Large intestine (tissue), 3 donors: ENCODE results near the gene ZNF429. TPM values are rescaled to one million over a fixed set of nuclear protein-coding genes. Genes with fewer than 3 reads are reported as not detected.
"Not testable (repeated sequence)": the region's sequence is repeated elsewhere in the genome, so short reads cannot be mapped to it uniquely, and the experiment has no call there.

Experiments used
- DNase-seq, 2 donors: peaks; one replicate each; pipeline versions ENCODE4 v3.0.0 to v3.0.0-alpha.2; 2013
- H3K27ac ChIP-seq: one replicate; pipeline ENCODE4 v1.5.1; 2013; ENCODE audit warnings: low read length
- H3K27me3 ChIP-seq: 2 replicates; pipeline ENCODE4 v1.6.1; 2013; ENCODE audit warnings: low read length; ENCODE audit not compliant: control insufficient read depth, insufficient read depth
- H3K36me3 ChIP-seq: 2 replicates; pipeline ENCODE4 v1.6.1; 2013; ENCODE audit warnings: low read length; ENCODE audit not compliant: control insufficient read depth, insufficient read depth
- H3K4me1 ChIP-seq: one replicate; pipeline ENCODE4 v1.6.1; 2013; ENCODE audit warnings: low read length; ENCODE audit not compliant: control insufficient read depth, insufficient read depth
- H3K4me3 ChIP-seq: one replicate; pipeline ENCODE4 v1.5.1; 2013; ENCODE audit warnings: low read length
- H3K9me3 ChIP-seq: one replicate; pipeline ENCODE4 v1.6.1; 2013; ENCODE audit warnings: mild to moderate bottlenecking, low read depth, low read length, moderate library complexity; ENCODE audit not compliant: control insufficient read depth
- WGBS: methylation state at CpG from one replicate; pipeline ENCODE4 v1.1.5; 2013; ENCODE audit warnings: low lambda C conversion rate; ENCODE audit not compliant: insufficient coverage; 5-methylcytosine and 5-hydroxymethylcytosine counted together
- polyA plus RNA-seq: library from polyadenylated mRNA; unstranded; fragments of 120-200 nt; gene quantifications from one replicate; pipeline ENCODE4 v1.2.1, GENCODE V29; 2013

ZNF429 gene
- polyA plus RNA-seq, 1 donor: 21.7 TPM

GRCh38 chr19:21587549-21587948, 82.1 kb downstream of the ZNF429 start:
- H3K4me1 ChIP-seq: peaks cover 5% of the 10 kb centered on the region
- WGBS: no CpG with 5 or more reads among the region's 5 CpGs
- H3K36me3 ChIP-seq: peaks cover 4% of the 10 kb centered on the region
- H3K27me3 ChIP-seq: no peaks in the 10 kb centered on the region
- peak in 1 of 2 donors; percentile 34 for DNase-seq
- H3K27ac ChIP-seq: no peak overlapping the region
- H3K9me3 ChIP-seq: no peaks in the 10 kb centered on the region
- H3K4me3 ChIP-seq: peak overlapping the region; percentile 79

- Histone ChIP-seq H3K36me3 (peaks cover 6% of the 10 kb centered on the region), H3K27ac (no peak overlapping the region), H3K27me3 (no peaks in the 10 kb centered on the region), H3K4me1 (peaks cover 5% of the 10 kb centered on the region), H3K9me3 (no peaks in the 10 kb centered on the region), H3K4me3 (no peak overlapping the region)
- no CpG with 5 or more reads among the region's 7 CpGs for WGBS
- DNase-seq: no peak
Measured at GRCh38 chr19:21588065-21588601, 82.7 kb downstream of the ZNF429 start.

GRCh38 chr19:21590867-21591266, 85.5 kb downstream of the ZNF429 start:
- peaks cover 5% of the 10 kb centered on the region for H3K4me1 ChIP-seq
- DNase-seq: no peak
- no peak overlapping the region for H3K4me3 ChIP-seq
- H3K27me3 ChIP-seq: no peaks in the 10 kb centered on the region
- H3K9me3 ChIP-seq: no peaks in the 10 kb centered on the region
- WGBS: no CpG with 5 or more reads among the region's 2 CpGs
- peaks cover 2% of the 10 kb centered on the region for H3K36me3 ChIP-seq
- no peak overlapping the region for H3K27ac ChIP-seq

GRCh38 chr19:21593008-21593481, 87.6 kb downstream of the ZNF429 start:
- Histone ChIP-seq H3K36me3 (peaks cover 4% of the 10 kb centered on the region), H3K4me1 (peaks cover 4% of the 10 kb centered on the region), H3K4me3 (no peak overlapping the region), H3K9me3 (no peaks in the 10 kb centered on the region), H3K27ac (no peak overlapping the region), H3K27me3 (no peaks in the 10 kb centered on the region)
- DNase-seq: no peak
- no CpG with 5 or more reads among the region's 2 CpGs for WGBS

GRCh38 chr19:21593502-21593901, 88.1 kb downstream of the ZNF429 start:
- H3K27ac ChIP-seq: no peak overlapping the region
- no peaks in the 10 kb centered on the region for H3K4me1 ChIP-seq

DNA sequence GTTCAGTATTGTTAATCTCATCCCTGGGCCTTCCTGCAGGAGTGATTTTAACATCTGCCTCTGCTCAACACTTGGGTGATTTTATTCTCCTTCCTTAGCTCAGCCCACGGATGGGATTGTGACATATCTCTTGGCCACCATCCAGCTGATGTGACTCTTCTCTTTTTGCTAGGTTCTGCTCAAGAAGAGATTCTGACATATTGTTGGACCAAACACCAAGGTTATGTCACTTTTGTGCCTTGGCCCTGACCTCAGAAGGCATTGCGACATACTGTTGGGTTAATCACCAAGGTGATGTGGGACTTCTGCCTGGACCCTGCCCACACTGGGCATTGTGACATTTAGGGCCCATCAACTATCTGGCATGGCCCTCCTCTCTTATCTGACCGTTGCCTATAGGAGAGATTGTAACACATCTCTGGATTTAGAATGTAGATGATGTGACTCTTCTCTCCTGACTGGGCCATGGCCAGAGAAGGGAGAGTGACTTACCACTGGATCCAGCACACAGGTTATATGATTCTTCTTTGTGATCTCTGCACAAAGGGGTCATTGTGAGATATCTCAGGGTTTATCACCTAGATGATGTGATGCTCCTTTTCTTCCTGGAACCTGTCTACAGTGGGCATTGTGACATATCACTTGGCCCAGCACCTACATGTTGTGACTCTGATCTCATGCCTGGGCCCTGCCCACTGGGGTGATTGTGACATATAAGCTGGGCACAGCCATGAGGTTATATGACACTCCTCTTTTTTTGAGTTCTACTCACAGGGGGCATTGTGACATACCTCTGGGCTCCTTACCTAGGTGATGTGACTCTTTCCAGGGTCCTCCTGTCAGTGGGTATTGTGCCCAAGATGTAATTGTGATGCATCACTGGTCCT, 88.8 kb downstream of the ZNF429 start:
- no peaks in the 10 kb centered on the region for H3K4me1 ChIP-seq
- H3K36me3 ChIP-seq: peaks cover 4% of the 10 kb centered on the region
- H3K27me3 ChIP-seq: no peaks in the 10 kb centered on the region
- no peaks in the 10 kb centered on the region for H3K9me3 ChIP-seq
- no CpG with 5 or more reads among the region's 3 CpGs for WGBS
- no peak overlapping the region for H3K4me3 ChIP-seq
- H3K27ac ChIP-seq: no peak overlapping the region
- no peak for DNase-seq

More at GRCh38 chr19:21593502-21593901, 88.1 kb downstream of the ZNF429 start:
- H3K4me3 ChIP-seq: no peak overlapping the region
- H3K27me3 ChIP-seq: no peaks in the 10 kb centered on the region
- H3K36me3 ChIP-seq: peaks cover 4% of the 10 kb centered on the region
- no peak for DNase-seq
- no peaks in the 10 kb centered on the region for H3K9me3 ChIP-seq
- WGBS: no CpG with 5 or more reads among the region's 4 CpGs

- no peak for DNase-seq
- no peaks in the 10 kb centered on the region for H3K27me3 ChIP-seq
- H3K27ac ChIP-seq: no peak overlapping the region
- WGBS: no CpG with 5 or more reads among the region's 4 CpGs
- no peak overlapping the region for H3K4me3 ChIP-seq
- H3K36me3 ChIP-seq: peaks cover 4% of the 10 kb centered on the region
- H3K9me3 ChIP-seq: no peaks in the 10 kb centered on the region
- H3K4me1 ChIP-seq: no peaks in the 10 kb centered on the region
Measured at GRCh38 chr19:21595185-21595584, 89.8 kb downstream of the ZNF429 start.

DNA sequence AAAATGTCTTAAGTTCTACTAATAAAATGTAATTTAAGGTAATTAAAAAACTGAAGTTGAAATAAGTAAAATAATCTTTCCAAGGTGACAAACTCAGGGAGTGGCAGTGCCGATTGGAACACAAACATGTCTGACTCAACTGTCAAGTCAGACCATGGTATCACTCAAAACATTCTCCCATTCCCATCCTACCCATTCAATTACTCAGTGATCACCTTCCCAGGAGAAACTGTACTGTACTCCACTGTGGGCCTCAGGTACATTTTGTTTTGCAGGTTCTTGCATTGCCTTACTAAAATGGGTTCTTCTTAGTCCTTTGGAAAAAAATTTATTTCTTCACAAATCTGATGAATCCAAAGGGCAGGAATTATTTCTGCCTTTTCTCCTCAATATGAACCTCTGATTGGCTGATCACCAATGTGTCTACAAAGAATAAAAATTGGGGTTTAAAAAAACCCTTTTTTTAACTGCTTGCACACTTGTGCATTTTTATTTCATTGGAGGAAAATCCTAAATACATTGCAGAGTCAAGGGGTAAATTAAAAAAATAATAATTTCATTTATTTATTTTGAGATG, 96.8 kb downstream of the ZNF429 start:
- Histone ChIP-seq H3K27me3 (no peaks in the 10 kb centered on the region), H3K4me1 (peaks cover 26% of the 10 kb centered on the region), H3K9me3 (no peaks in the 10 kb centered on the region), H3K27ac (no peak overlapping the region), H3K36me3 (peaks cover 2% of the 10 kb centered on the region), H3K4me3 (no peak overlapping the region)
- DNase-seq: no peak
- WGBS: no CpG with 5 or more reads among the region's 1 CpG

DNA sequence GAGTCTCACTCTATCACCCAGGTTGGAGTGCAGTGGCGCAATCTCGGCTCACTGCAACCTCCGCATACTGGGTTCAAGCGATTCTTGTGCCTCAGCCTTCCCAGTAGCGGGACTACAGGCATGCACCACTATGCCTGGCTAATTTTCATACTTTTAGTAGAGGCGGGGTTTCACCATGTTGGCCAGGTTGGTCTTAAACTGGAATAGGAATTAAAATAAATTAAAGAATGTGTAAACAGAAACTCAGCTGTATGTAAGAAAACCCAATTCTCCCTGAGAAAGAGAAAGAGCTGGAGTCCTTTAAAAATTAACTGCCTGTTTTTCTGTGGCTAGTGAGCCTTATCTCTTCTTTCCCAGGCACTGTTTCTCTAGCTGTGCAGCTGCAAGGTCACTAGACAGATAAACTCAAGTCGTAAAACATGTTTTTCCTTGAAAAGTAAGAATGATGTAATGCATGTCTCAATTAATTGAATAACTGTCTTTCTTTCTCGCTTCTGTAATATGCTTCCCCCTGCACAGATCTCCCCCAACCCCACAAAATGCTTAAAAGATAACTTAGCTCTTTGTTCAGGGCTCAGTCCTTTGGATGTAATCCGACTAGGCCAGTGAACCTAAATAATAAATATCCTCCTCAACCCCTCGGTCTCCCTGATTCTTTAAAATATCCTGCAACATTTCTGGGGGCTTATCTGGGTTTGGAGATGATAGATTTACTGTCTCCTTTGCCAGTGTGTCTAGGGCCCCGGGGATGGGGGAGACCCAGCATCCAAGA, 97.4 kb downstream of the ZNF429 start:
- H3K27me3 ChIP-seq, H3K27ac ChIP-seq, H3K4me3 ChIP-seq, H3K9me3 ChIP-seq, H3K36me3 ChIP-seq: not testable (repeated sequence)
- DNase-seq: peak in 1 of 2 donors; percentile 67
- peaks cover 32% of the 10 kb centered on the region for H3K4me1 ChIP-seq
- WGBS: 33% methylated on average over 1 of the region's 11 CpGs
